ENCODE results near the gene CHMP6.

CHMP6 gene

GRCh38 chr17:80956321-80957190 lies 35.1 kb upstream of the CHMP6 start:
- no peak for DNase-seq (ENCODE audit: low read depth)

- no peak for DNase-seq (ENCODE audit: low read depth)
These were observed 34.1 kb upstream of the CHMP6 start for GRCh38 chr17:80957461-80957941.

- DNase-seq (ENCODE audit: low read depth) = no peak
These were observed 32.2 kb upstream of the CHMP6 start for GRCh38 chr17:80959330-80960036.

- DNase-seq (ENCODE audit: low read depth) = no peak
These were observed 31.4 kb upstream of the CHMP6 start for GRCh38 chr17:80960037-80960796.

GRCh38 chr17:80960797-80961452 lies 30.7 kb upstream of the CHMP6 start:
- no peak for DNase-seq (ENCODE audit: low read depth)

- DNase-seq (ENCODE audit: low read depth) = no peak
These were observed 29.9 kb upstream of the CHMP6 start for GRCh38 chr17:80961541-80962330.

- no peak for DNase-seq (ENCODE audit: low read depth)
These were observed 29.0 kb upstream of the CHMP6 start for GRCh38 chr17:80962356-80963329.

- no peak for DNase-seq (ENCODE audit: low read depth)
These were observed 27.7 kb upstream of the CHMP6 start for GRCh38 chr17:80963812-80964543.

GRCh38 chr17:80964544-80964856 lies 27.1 kb upstream of the CHMP6 start:
- no peak for DNase-seq (ENCODE audit: low read depth)

GRCh38 chr17:80964859-80965580 lies 26.6 kb upstream of the CHMP6 start:
- DNase-seq (ENCODE audit: low read depth) = no peak

GRCh38 chr17:80965606-80966005 lies 26.0 kb upstream of the CHMP6 start:
- no peak for DNase-seq (ENCODE audit: low read depth)

- no peak for DNase-seq (ENCODE audit: low read depth)
These were observed 24.2 kb upstream of the CHMP6 start for GRCh38 chr17:80967404-80967872.

GRCh38 chr17:80968602-80969029 lies 23.0 kb upstream of the CHMP6 start:
- no peak for DNase-seq (ENCODE audit: low read depth)

- no peak for DNase-seq (ENCODE audit: low read depth)
These were observed 22.5 kb upstream of the CHMP6 start for GRCh38 chr17:80969030-80969673.

- DNase-seq (ENCODE audit: low read depth) = no peak
These were observed 22.0 kb upstream of the CHMP6 start for GRCh38 chr17:80969674-80970043.

GRCh38 chr17:80970044-80970761 lies 21.4 kb upstream of the CHMP6 start:
- DNase-seq (ENCODE audit: low read depth) = peak; percentile 33
